Sigmoid colon (tissue), 7 donors: ENCODE measurements around the gene TMEM263. TPM values are rescaled to one million over a fixed set of nuclear protein-coding genes. Genes with fewer than 3 reads are reported as not detected.

Experiments
- DNase-seq: peaks from one replicate; pipeline ENCODE4 v3.0.0-alpha.2; 2019
- H3K27ac ChIP-seq, 4 donors: fragments of 200-600 bp; sonication (generic); one replicate each; pipeline ENCODE4 v1.5.1; 2016 to 2019; ENCODE audit warnings: mild to moderate bottlenecking in 1 of 4
- H3K27me3 ChIP-seq, 3 donors: fragments of 200-600 bp; sonication (generic); one replicate each; pipeline ENCODE4 v1.5.1; 2019; ENCODE audit warnings: mild to moderate bottlenecking in 1 of 3
- H3K36me3 ChIP-seq, 4 donors: fragments of 200-600 bp; sonication (generic); one replicate each; pipeline ENCODE4 v1.5.1; 2016 to 2019
- H3K4me1 ChIP-seq, 4 donors: fragments of 200-600 bp; sonication (generic); one replicate each; pipeline ENCODE4 v1.5.1; 2017 to 2019
- H3K4me3 ChIP-seq, 4 donors: fragments of 200-600 bp; sonication (generic); one replicate each; pipeline ENCODE4 v1.5.1; 2017 to 2019; ENCODE audit warnings: mild to moderate bottlenecking in 2 of 4, moderate library complexity in 1 of 4
- H3K9me3 ChIP-seq, 4 donors: fragments of 200-600 bp in 3 of 4; sonication (generic) in 3 of 4; one replicate each; pipeline versions ENCODE4 v1.5.1 to v1.6.1; 2013 to 2019
- CTCF ChIP-seq, 4 experiments: fragments of 450-650 bp in 3 of 4; fragments of 200-600 bp in 1 of 4; IDR thresholded peaks; one replicate each; pipeline ENCODE4 v1.5.1; 2016 to 2019; ENCODE audit warnings: antibody characterized with exemption in 4 of 4, mild to moderate bottlenecking in 3 of 4, moderate library complexity in 2 of 4
- EP300 ChIP-seq, 4 donors: sonication (generic); formaldehyde crosslinking; IDR thresholded peaks; one replicate each; pipeline ENCODE4 v1.6.1; 2017; ENCODE audit warnings: antibody characterized with exemption in 4 of 4
- POLR2A ChIP-seq, 2 donors: fragments of 450-650 bp; IDR thresholded peaks; one replicate each; pipeline ENCODE4 v1.6.1; 2016; ENCODE audit warnings: antibody characterized with exemption in 2 of 2, mild to moderate bottlenecking in 2 of 2, moderate library complexity in 2 of 2
- POLR2AphosphoS5 ChIP-seq, 4 donors: sonication (generic); formaldehyde crosslinking; IDR thresholded peaks; one replicate each; pipeline ENCODE4 v1.6.1; 2017; ENCODE audit warnings: antibody characterized with exemption in 4 of 4
- WGBS, 2 donors: extraction: QIAGEN DNeasy Blood & Tissue Kit; methylation state at CpG; one replicate each; pipeline ENCODE4 v1.1.7; 2013; 5-methylcytosine and 5-hydroxymethylcytosine counted together
- intact Hi-C: fragments of 100-400 bp; cut with DNase I; formaldehyde crosslinking; loops from one replicate; pipeline ENCODE4 v1.15.1; 2023
- polyA plus RNA-seq, 3 donors: library from polyadenylated mRNA; stranded (reverse); fragments of 200-250 nt; gene quantifications; one replicate each; pipeline ENCODE4 v1.2.3, GENCODE V29; 2013
- total RNA-seq, 4 donors: library from RNA; depleted of rRNA; stranded (reverse); fragments of >200 nt; gene quantifications; one replicate each; pipeline ENCODE4 v1.1.0, GENCODE V29; 2016
- donor health status: healthy with polysubstance abuse.
- donor health status: Bipolar disorder and iron deficiency.
- donor health status: healthy.

Gene TMEM263
- total and polyA plus RNA-seq, 7 donors, result 12.6 to 51.7 (median 39.5) TPM

- intact Hi-C loops, result no loop called here
- TF ChIP-seq CTCF (IDR thresholded peaks at IDR 0.05) (no peak), EP300 (IDR thresholded peaks at IDR 0.05) (no peak), POLR2A (IDR thresholded peaks at IDR 0.05) (no peak), POLR2AphosphoS5 (IDR thresholded peaks at IDR 0.05) (no peak)
- Histone ChIP-seq H3K27ac (no peak overlapping the region), H3K4me1 (no peaks in the 10 kb centered on the region), H3K4me3 (no peak overlapping the region), H3K27me3 (peaks cover 0 to 4% (median 0%) of the 10 kb centered on the region in 3 donors), H3K9me3 (no peaks in the 10 kb centered on the region), H3K36me3 (no peaks in the 10 kb centered on the region)
- no peak for DNase-seq
- WGBS, 2 donors, result 75 to 94% methylated on average over 1 of the region's 1 CpG
Observed at GRCh38 chr12:106910202-106910601, 45.5 kb upstream of the TMEM263 start.

- Histone ChIP-seq H3K9me3 (no peaks in the 10 kb centered on the region), H3K27me3 (peaks cover 0 to 4% (median 0%) of the 10 kb centered on the region in 3 donors), H3K4me1 (no peaks in the 10 kb centered on the region), H3K4me3 (no peak overlapping the region), H3K36me3 (no peaks in the 10 kb centered on the region), H3K27ac (no peak overlapping the region)
- WGBS, 2 donors, result 76 to 96% methylated on average over 6 of the region's 6 CpGs
- no peak for TF ChIP-seq POLR2A (IDR thresholded peaks at IDR 0.05)
- intact Hi-C loops, result no loop called here
- DNase-seq, result no peak
Observed at GRCh38 chr12:106911581-106911980, 44.1 kb upstream of the TMEM263 start.

- H3K36me3 ChIP-seq, result no peaks in the 10 kb centered on the region
- no peak overlapping the region for H3K4me3 ChIP-seq
- intact Hi-C loops, result no loop called here
- DNase-seq, result no peak
- no peaks in the 10 kb centered on the region for H3K4me1 ChIP-seq
- TF ChIP-seq POLR2A (IDR thresholded peaks at IDR 0.05) (no peak), CTCF (IDR thresholded peaks at IDR 0.05) (no peak), EP300 (IDR thresholded peaks at IDR 0.05) (no peak), POLR2AphosphoS5 (IDR thresholded peaks at IDR 0.05) (no peak)
- H3K27ac ChIP-seq, result no peak overlapping the region
- H3K27me3 ChIP-seq, result peaks cover 0 to 4% (median 0%) of the 10 kb centered on the region in 3 donors
- 96 to 99% methylated on average over 10 of the region's 10 CpGs for WGBS, 2 donors
- no peaks in the 10 kb centered on the region for H3K9me3 ChIP-seq
Observed at GRCh38 chr12:106913456-106913855, 42.3 kb upstream of the TMEM263 start.

GRCh38 chr12:106914796-106915634 lies 40.7 kb upstream of the TMEM263 start:
- intact Hi-C loops, result no loop called here
- WGBS, 2 donors, result 65 to 82% methylated on average over 3 of the region's 3 CpGs
- Histone ChIP-seq H3K4me1 (no peaks in the 10 kb centered on the region), H3K27ac (no peak overlapping the region), H3K27me3 (peaks cover 0 to 4% (median 0%) of the 10 kb centered on the region in 3 donors), H3K9me3 (no peaks in the 10 kb centered on the region), H3K36me3 (no peaks in the 10 kb centered on the region), H3K4me3 (no peak overlapping the region)
- TF ChIP-seq CTCF (IDR thresholded peaks at IDR 0.05), result no peak
- no peak for TF ChIP-seq POLR2A (IDR thresholded peaks at IDR 0.05)
- no peak for TF ChIP-seq EP300 (IDR thresholded peaks at IDR 0.05)
- no peak for TF ChIP-seq POLR2AphosphoS5 (IDR thresholded peaks at IDR 0.05)
- DNase-seq, result no peak

- Histone ChIP-seq H3K4me1 (no peaks in the 10 kb centered on the region), H3K27me3 (peaks cover 0 to 4% (median 0%) of the 10 kb centered on the region in 3 donors), H3K36me3 (no peaks in the 10 kb centered on the region), H3K4me3 (no peak overlapping the region), H3K9me3 (no peaks in the 10 kb centered on the region), H3K27ac (no peak overlapping the region)
- TF ChIP-seq POLR2A (IDR thresholded peaks at IDR 0.05), result no peak
- TF ChIP-seq POLR2AphosphoS5 (IDR thresholded peaks at IDR 0.05), result no peak
- TF ChIP-seq CTCF (IDR thresholded peaks at IDR 0.05), result no peak
- intact Hi-C loops, result no loop called here
- WGBS, 2 donors, result 80 to 82% methylated on average over 5 of the region's 5 CpGs
- DNase-seq, result no peak
Observed at GRCh38 chr12:106915635-106916026, 40.1 kb upstream of the TMEM263 start.
